Gastrocnemius medialis (tissue), 4 donors: Measurements from ENCODE around the gene TINAG. TPM values are rescaled to one million over a fixed set of nuclear protein-coding genes. Genes with fewer than 3 reads are reported as not detected.

Experiments
- ATAC-seq, 2 donors: fragments of 150-250 bp; one replicate each; pipeline ENCODE4 v1.9.1; 2016
- DNase-seq, 2 donors: peaks; one replicate each; pipeline ENCODE4 v3.0.0-alpha.2; 2019
- H3K27ac ChIP-seq, 4 donors: fragments of 200-600 bp; sonication (generic); 1 replicate in 1 of 4; 2 replicates in 3 of 4; pipeline ENCODE4 v1.5.1; 2016 to 2018; ENCODE audit warnings: mild to moderate bottlenecking in 2 of 4, moderate library complexity in 1 of 4
- H3K27me3 ChIP-seq, 3 donors: fragments of 200-600 bp; sonication (generic) in 2 of 3; 1 replicate in 1 of 3; 2 replicates in 2 of 3; pipeline versions ENCODE4 v1.5.1 to v1.6.0; 2016 to 2019; ENCODE audit warnings: mild to moderate bottlenecking in 1 of 3, moderate library complexity in 1 of 3
- H3K36me3 ChIP-seq, 2 donors: fragments of 200-600 bp; sonication (generic) in 1 of 2; one replicate each; pipeline ENCODE4 v1.5.1; 2017 to 2018
- H3K4me1 ChIP-seq, 2 donors: fragments of 200-600 bp; sonication (generic) in 1 of 2; one replicate each; pipeline ENCODE4 v1.5.1; 2016 to 2017; ENCODE audit warnings: mild to moderate bottlenecking in 2 of 2
- H3K4me3 ChIP-seq, 4 donors: fragments of 200-600 bp; sonication (generic) in 3 of 4; 1 replicate in 1 of 4; 2 replicates in 3 of 4; pipeline ENCODE4 v1.5.1; 2016 to 2019; ENCODE audit warnings: mild to moderate bottlenecking in 2 of 4
- H3K9me3 ChIP-seq, 3 donors: fragments of 200-600 bp; sonication (generic) in 2 of 3; 1 replicate in 1 of 3; 2 replicates in 2 of 3; pipeline ENCODE4 v1.5.1; 2016 to 2019
- CTCF ChIP-seq, 5 experiments: fragments of 450-650 bp in 3 of 5; fragments of 200-600 bp in 2 of 5; sonication (generic) in 2 of 5; IDR thresholded peaks in 4 of 5; conservative IDR thresholded peaks in 1 of 5; 1 replicate in 4 of 5; 2 replicates in 1 of 5; pipeline ENCODE4 v1.5.1; 2016 to 2019; ENCODE audit warnings: antibody characterized with exemption in 5 of 5, mild to moderate bottlenecking in 3 of 5, moderate library complexity in 3 of 5
- POLR2A ChIP-seq, 2 donors: fragments of 450-650 bp; IDR thresholded peaks; one replicate each; pipeline ENCODE4 v1.6.1; 2017; ENCODE audit warnings: antibody characterized with exemption in 2 of 2, mild to moderate bottlenecking in 2 of 2, moderate library complexity in 2 of 2
- in situ Hi-C, 4 donors: fragments of 200-750 bp; cut with MboI; loops; one replicate each; pipeline versions ENCODE4 v1.15.0 to v1.8.0; 2017; ENCODE audit warnings: low sequenced_read_pairs in 4 of 4
- intact Hi-C: fragments of 100-400 bp; cut with DNase I; formaldehyde crosslinking; loops from one replicate; pipeline ENCODE4 v1.15.1; 2023; ENCODE audit warnings: low total_unique reads
- total RNA-seq, 4 donors: library from RNA; depleted of rRNA; stranded (reverse); fragments of >200 nt; gene quantifications; one replicate each; pipeline versions ENCODE4 v1.1.0 to v1.2.3, GENCODE V29; 2016

The TINAG gene
- total RNA-seq, 4 donors from 2014 or later = 0.36 to 0.78 (median 0.41) TPM; not detected in 1

- Histone ChIP-seq H3K36me3 (no peaks in the 10 kb centered on the region), H3K27ac (no peak overlapping the region), H3K4me1 (no peaks in the 10 kb centered on the region), H3K9me3 (no peaks in the 10 kb centered on the region), H3K27me3 (no peaks in the 10 kb centered on the region), H3K4me3 (no peak overlapping the region)
- TF ChIP-seq CTCF (IDR thresholded peaks at IDR 0.05 in 4 of 5, conservative IDR thresholded peaks at IDR 0.05 in 1 of 5) (no peak), POLR2A (IDR thresholded peaks at IDR 0.05) (no peak)
- DNase-seq = no peak
- intact Hi-C loops (no loop called here), in situ Hi-C loops (no loop called here)
- ATAC-seq = no peak
Observed at GRCh38 chr6:54361734-54362133, 53.5 kb downstream of the TINAG start.

GRCh38 chr6:54366667-54367327 lies 58.6 kb downstream of the TINAG start:
- ATAC-seq = no peak
- TF ChIP-seq CTCF (IDR thresholded peaks at IDR 0.05 in 4 of 5, conservative IDR thresholded peaks at IDR 0.05 in 1 of 5) (no peak), POLR2A (IDR thresholded peaks at IDR 0.05) (no peak)
- no peak for DNase-seq
- H3K4me3 ChIP-seq = no peak overlapping the region
- H3K27me3 ChIP-seq = no peaks in the 10 kb centered on the region
- no peaks in the 10 kb centered on the region for H3K9me3 ChIP-seq
- intact Hi-C loops (no loop called here), in situ Hi-C loops (no loop called here)
- H3K4me1 ChIP-seq = no peaks in the 10 kb centered on the region
- H3K27ac ChIP-seq = no peak overlapping the region
- H3K36me3 ChIP-seq = no peaks in the 10 kb centered on the region

GRCh38 chr6:54377776-54378175 lies 69.5 kb downstream of the TINAG start:
- H3K27me3 ChIP-seq = no peaks in the 10 kb centered on the region
- TF ChIP-seq CTCF (IDR thresholded peaks at IDR 0.05 in 4 of 5, conservative IDR thresholded peaks at IDR 0.05 in 1 of 5) (no peak), POLR2A (IDR thresholded peaks at IDR 0.05) (no peak)
- H3K4me3 ChIP-seq = no peak overlapping the region
- intact Hi-C loops = no loop called here
- no peaks in the 10 kb centered on the region for H3K36me3 ChIP-seq
- DNase-seq (no peak), ATAC-seq (no peak)
- in situ Hi-C loops = no loop called here
- no peaks in the 10 kb centered on the region for H3K4me1 ChIP-seq
- H3K9me3 ChIP-seq = no peaks in the 10 kb centered on the region
- no peak overlapping the region for H3K27ac ChIP-seq

- Histone ChIP-seq H3K4me3 (no peak overlapping the region), H3K9me3 (no peaks in the 10 kb centered on the region), H3K4me1 (no peaks in the 10 kb centered on the region), H3K27me3 (no peaks in the 10 kb centered on the region), H3K36me3 (no peaks in the 10 kb centered on the region), H3K27ac (no peak overlapping the region)
- in situ Hi-C loops = no loop called here
- intact Hi-C loops = no loop called here
- DNase-seq (no peak), ATAC-seq (no peak)
- TF ChIP-seq POLR2A (IDR thresholded peaks at IDR 0.05) (no peak), CTCF (IDR thresholded peaks at IDR 0.05 in 4 of 5, conservative IDR thresholded peaks at IDR 0.05 in 1 of 5) (no peak)
Observed at GRCh38 chr6:54386295-54386694, 78.1 kb downstream of the TINAG start.

GRCh38 chr6:54390362-54390761 lies 82.1 kb downstream of the TINAG start:
- in situ Hi-C loops = no loop called here
- DNase-seq = no peak
- H3K27me3 ChIP-seq = no peaks in the 10 kb centered on the region
- no peaks in the 10 kb centered on the region for H3K36me3 ChIP-seq
- TF ChIP-seq POLR2A (IDR thresholded peaks at IDR 0.05) = no peak
- TF ChIP-seq CTCF (IDR thresholded peaks at IDR 0.05 in 4 of 5, conservative IDR thresholded peaks at IDR 0.05 in 1 of 5) = no peak
- no peak overlapping the region for H3K27ac ChIP-seq
- H3K4me3 ChIP-seq = no peak overlapping the region
- ATAC-seq = no peak
- intact Hi-C loops = no loop called here
- H3K4me1 ChIP-seq = no peaks in the 10 kb centered on the region
- H3K9me3 ChIP-seq = no peaks in the 10 kb centered on the region
